MG63 (cell line): ENCODE data around the gene HOXA1. TPM values are rescaled to one million over a fixed set of nuclear protein-coding genes. Genes with fewer than 3 reads are reported as not detected.
"Not testable (repeated sequence)": the region's sequence is repeated elsewhere in the genome, so short reads cannot be mapped to it uniquely, and the experiment has no call there.

Experiments
- DNase-seq: peaks from one replicate; pipeline ENCODE4 v3.0.0-alpha.2; 2020
- H3K27me3 ChIP-seq: fragments of 250-450 bp; sonication (Bioruptor Pico); 2 replicates; pipeline ENCODE4 v1.5.1; 2020; ENCODE audit warnings: mild to moderate bottlenecking, moderate library complexity
- H3K36me3 ChIP-seq: fragments of 250-450 bp; sonication (Bioruptor Pico); 2 replicates; pipeline ENCODE4 v1.5.1; 2020; ENCODE audit warnings: mild to moderate bottlenecking, moderate library complexity
- H3K4me3 ChIP-seq: fragments of 250-450 bp; sonication (Bioruptor Pico); 2 replicates; pipeline ENCODE4 v1.5.1; 2020; ENCODE audit warnings: mild to moderate bottlenecking, moderate library complexity
- H3K9me3 ChIP-seq: fragments of 250-450 bp; sonication (Bioruptor Pico); 2 replicates; pipeline ENCODE4 v1.5.1; 2020; ENCODE audit warnings: mild to moderate bottlenecking, moderate library complexity
- total RNA-seq: library from RNA; depleted of rRNA; stranded (reverse); fragments of >200 nt; shearing (Covaris generic); gene quantifications from 2 replicates; pipeline ENCODE4 v1.2.3, GENCODE V29; 2014; ENCODE audit warnings: low replicate concordance; rRNA removed

Gene HOXA1
- total RNA-seq, 1 experiment from 2014 or later = 1.1 TPM

DNA sequence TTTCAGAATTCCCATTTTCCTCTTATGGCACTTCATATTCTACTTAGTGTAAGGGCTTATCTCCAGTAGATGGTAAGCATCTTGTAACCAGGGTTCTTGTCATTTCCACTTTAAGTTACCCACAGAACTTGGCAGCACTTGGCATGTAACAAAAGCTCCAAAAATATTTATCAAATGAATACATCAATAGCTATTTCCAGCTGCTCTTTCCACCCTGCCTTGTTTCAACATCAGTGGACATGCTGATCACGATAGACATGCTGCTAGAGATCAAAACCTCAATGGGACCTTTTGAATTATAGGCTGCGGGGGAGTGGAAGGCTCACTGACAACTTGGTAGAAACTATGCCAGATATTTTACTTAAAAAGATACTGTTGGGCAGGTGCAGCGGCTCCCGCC, 32.9 kb downstream of the HOXA1 start:
- Histone ChIP-seq H3K9me3 (no peaks in the 10 kb centered on the region), H3K27me3 (no peaks in the 10 kb centered on the region), H3K36me3 (no peaks in the 10 kb centered on the region), H3K4me3 (no peak overlapping the region)
- DNase-seq = no peak

- no peaks in the 10 kb centered on the region for H3K36me3 ChIP-seq
- no peaks in the 10 kb centered on the region for H3K9me3 ChIP-seq
- H3K4me3 ChIP-seq = no peak overlapping the region
- DNase-seq = peak; percentile 4
- no peaks in the 10 kb centered on the region for H3K27me3 ChIP-seq
Observed at GRCh38 chr7:27053153-27053552, 42.6 kb downstream of the HOXA1 start.

- no peaks in the 10 kb centered on the region for H3K27me3 ChIP-seq
- peak; percentile 28 for DNase-seq
- H3K4me3 ChIP-seq = no peak overlapping the region
- no peaks in the 10 kb centered on the region for H3K9me3 ChIP-seq
- H3K36me3 ChIP-seq = no peaks in the 10 kb centered on the region
Observed at GRCh38 chr7:27051451-27051850, 44.3 kb downstream of the HOXA1 start.

DNA sequence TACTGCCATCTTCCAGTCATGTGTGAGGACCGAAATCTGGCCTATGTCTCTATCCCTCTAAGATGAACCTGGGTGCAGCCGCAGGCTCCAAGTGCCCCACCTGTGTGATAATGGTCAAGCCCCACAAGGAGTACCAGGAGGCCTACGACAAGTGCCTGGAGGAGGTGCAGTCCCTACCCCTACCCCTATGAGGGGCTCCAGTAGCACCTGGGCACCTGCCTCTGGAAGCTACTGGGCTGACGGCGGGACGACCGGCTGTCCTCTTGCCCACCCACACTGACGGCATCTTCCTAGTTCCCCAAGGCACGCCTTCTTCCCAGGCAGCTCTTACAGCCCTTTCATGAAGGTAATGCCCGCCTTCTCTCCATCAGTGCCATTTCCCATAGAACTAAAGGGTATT, 47.4 kb downstream of the HOXA1 start:
- no peak for DNase-seq

DNA sequence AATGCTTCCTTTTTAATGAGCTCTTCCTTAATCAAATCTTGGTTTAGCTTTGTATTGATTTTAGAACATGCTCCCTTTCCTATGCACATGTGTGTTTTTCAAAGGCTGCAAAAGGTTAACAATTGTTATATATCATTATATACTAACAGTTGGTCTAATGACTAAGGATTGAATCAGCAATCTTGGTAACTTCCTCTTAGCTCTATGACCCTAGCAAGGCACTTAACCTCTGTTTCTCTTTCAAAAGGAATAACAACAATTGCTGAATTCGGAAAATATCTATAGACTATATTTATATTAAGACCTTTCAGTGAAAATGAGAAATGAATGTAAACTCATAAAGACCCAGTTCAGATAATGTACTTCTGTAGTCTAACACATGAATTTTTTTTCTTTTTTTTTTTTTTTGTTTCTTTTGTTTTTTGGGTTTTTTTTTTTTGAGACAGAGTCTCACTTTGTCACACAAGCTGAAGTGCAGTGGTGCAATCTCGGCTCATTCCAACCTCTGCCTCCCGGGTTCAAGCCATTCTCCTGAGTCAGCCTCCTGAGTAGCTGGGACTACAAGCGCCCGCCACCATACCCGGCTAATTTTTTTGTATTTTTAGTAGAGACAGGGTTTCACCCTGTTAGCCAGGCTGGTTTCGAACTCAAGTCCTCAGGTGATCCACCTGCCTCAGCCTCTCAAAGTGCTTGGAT, 48.8 kb downstream of the HOXA1 start:
- Histone ChIP-seq H3K4me3 (no peak overlapping the region), H3K27me3 (no peaks in the 10 kb centered on the region), H3K9me3 (no peaks in the 10 kb centered on the region), H3K36me3 (no peaks in the 10 kb centered on the region)
- peak; percentile 34 for DNase-seq

More for the DNA sequence above, 47.4 kb downstream of the HOXA1 start:
- no peaks in the 10 kb centered on the region for H3K9me3 ChIP-seq
- H3K36me3 ChIP-seq = no peaks in the 10 kb centered on the region
- H3K4me3 ChIP-seq = no peak overlapping the region
- no peaks in the 10 kb centered on the region for H3K27me3 ChIP-seq

DNA sequence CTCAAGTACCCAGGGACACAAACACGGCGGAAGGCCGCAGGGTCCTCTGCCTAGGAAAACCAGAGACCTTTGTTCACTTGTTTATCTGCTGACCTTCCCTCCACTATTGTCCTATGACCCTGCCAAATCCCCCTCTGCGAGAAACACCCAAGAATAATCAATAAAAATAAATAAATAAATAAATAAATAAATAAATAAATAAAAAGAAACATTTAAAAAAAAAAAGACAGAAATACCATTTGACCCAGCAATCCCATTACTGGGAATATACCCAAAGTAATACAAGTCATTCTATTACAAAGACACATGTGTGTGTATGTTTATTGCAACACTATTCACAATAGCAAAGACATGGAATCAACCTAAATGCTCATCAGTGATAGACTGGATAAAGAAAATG, 49.8 kb downstream of the HOXA1 start:
- not testable (repeated sequence) for DNase-seq, H3K36me3 ChIP-seq, H3K27me3 ChIP-seq, H3K4me3 ChIP-seq, H3K9me3 ChIP-seq

DNA sequence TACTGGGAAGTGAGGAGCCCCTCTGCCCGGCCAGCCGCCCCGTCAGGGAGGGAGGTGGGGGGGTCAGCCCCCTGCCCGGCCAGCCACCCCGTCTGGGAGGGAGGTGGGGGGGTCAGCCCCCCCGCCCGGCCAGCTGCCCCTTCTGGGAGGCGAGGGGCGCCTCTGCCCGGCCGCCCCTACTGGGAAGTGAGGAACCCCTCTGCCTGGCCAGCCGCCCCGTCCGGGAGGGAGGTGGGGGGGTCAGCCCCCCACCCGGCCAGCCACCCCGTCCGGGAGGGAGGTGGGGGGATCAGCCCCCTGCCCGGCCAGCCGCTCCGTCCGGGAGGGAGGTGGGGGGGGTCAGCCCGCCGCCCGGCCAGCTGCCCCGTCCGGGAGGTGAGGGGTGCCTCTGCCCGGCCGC, 50.7 kb downstream of the HOXA1 start:
- not testable (repeated sequence) for H3K9me3 ChIP-seq, DNase-seq, H3K36me3 ChIP-seq, H3K4me3 ChIP-seq, H3K27me3 ChIP-seq

Other genes starting within 250 kb of the HOXA1 start
- 10.6 and 12.2 TPM in 2 replicates for gene SKAP2, start 231.4 kb downstream of the HOXA1 start, total RNA-seq
- gene HOXA2, start 6.7 kb upstream of the HOXA1 start, total RNA-seq = 0.35 TPM in 1 of 2 replicates, not detected in the other
- 1.5 TPM in 1 of 2 replicates, not detected in the other for gene HOXA4, start 34.8 kb upstream of the HOXA1 start, total RNA-seq
- gene HOXA5, start 47.7 kb upstream of the HOXA1 start, total RNA-seq = 1.7 and 2.7 TPM in 2 replicates
- 0.82 and 5.1 TPM in 2 replicates for gene HOXA6, start 51.8 kb upstream of the HOXA1 start, total RNA-seq
- 4.3 TPM in 1 of 2 replicates, not detected in the other for gene HOXA3, start 56.6 kb upstream of the HOXA1 start, total RNA-seq
- 0.95 and 1.7 TPM in 2 replicates for gene HOXA7, start 60.7 kb upstream of the HOXA1 start, total RNA-seq
- 25.4 and 29.9 TPM in 2 replicates for gene HOXA9, start 69.5 kb upstream of the HOXA1 start, total RNA-seq
- gene HOXA10, start 78.3 kb upstream of the HOXA1 start, total RNA-seq = 18.0 and 26.7 TPM in 2 replicates
- 3.2 and 3.7 TPM in 2 replicates for gene HOXA11, start 89.2 kb upstream of the HOXA1 start, total RNA-seq
- gene HOXA13, start 104.1 kb upstream of the HOXA1 start, total RNA-seq = 0.30 and 1.5 TPM in 2 replicates
- not detected in 2 replicates for gene EVX1, start 146.8 kb upstream of the HOXA1 start, total RNA-seq